Measurements from ENCODE around the gene SEMA4D. TPM values are rescaled to one million over a fixed set of nuclear protein-coding genes. Genes with fewer than 3 reads are reported as not detected.

SEMA4D gene
- total RNA-seq, 2 donors from 2014 or later, result 42.8 to 51.0 TPM

GRCh38 chr9:89380437-89381307 is 117.2 kb downstream of the SEMA4D start:
- no peak overlapping the region for H3K4me3 Mint-ChIP-seq
- Histone ChIP-seq H3K27me3 (ENCODE audit: control insufficient read depth, insufficient read depth, low read length, poor library complexity, severe bottlenecking) (no peaks in the 10 kb centered on the region), H3K4me1 (ENCODE audit: control insufficient read depth, insufficient read depth, low read length) (no peaks in the 10 kb centered on the region), H3K9me3 (ENCODE audit: control insufficient read depth, low read length) (no peaks in the 10 kb centered on the region), H3K9ac (ENCODE audit: extremely low read depth, low read length, poor library complexity, severe bottlenecking) (no peak overlapping the region), H3K36me3 (ENCODE audit: control insufficient read depth, insufficient read depth, low read length) (no peaks in the 10 kb centered on the region), H3K27ac (ENCODE audit: low read depth, low read length) (no peak overlapping the region), H3K4me3 (ENCODE audit: low read length) (no peak overlapping the region)
- no peak for TF ChIP-seq CTCF (conservative IDR thresholded peaks at IDR 0.05)
- no peaks in the 10 kb centered on the region for H3K9me3 Mint-ChIP-seq
- H3K36me3 Mint-ChIP-seq (ENCODE audit: low read depth), result peaks cover 44% of the 10 kb centered on the region
- DNase-seq, result no peak
- no peaks in the 10 kb centered on the region for H3K27me3 Mint-ChIP-seq (ENCODE audit: insufficient read depth)
- WGBS, 2 experiments (ENCODE audit: insufficient coverage in 1 of 2, insufficient read length in 1 of 2), result 92 to 97% methylated on average over 17 to 26 of the region's 26 CpGs
- H3K27ac Mint-ChIP-seq, result no peak overlapping the region
- peaks cover 1% of the 10 kb centered on the region for H3K4me1 Mint-ChIP-seq

GRCh38 chr9:89379508-89380115 is 118.3 kb downstream of the SEMA4D start:
- 93 to 97% methylated on average over 8 to 14 of the region's 14 CpGs for WGBS, 2 experiments (ENCODE audit: insufficient coverage in 1 of 2, insufficient read length in 1 of 2)
- no peak overlapping the region for H3K4me3 ChIP-seq (ENCODE audit: low read length)
- Mint-ChIP-seq H3K27me3 (ENCODE audit: insufficient read depth) (no peaks in the 10 kb centered on the region), H3K27ac (no peak overlapping the region), H3K36me3 (ENCODE audit: low read depth) (peaks cover 41% of the 10 kb centered on the region), H3K4me3 (no peak overlapping the region), H3K4me1 (peaks cover 6% of the 10 kb centered on the region), H3K9me3 (no peaks in the 10 kb centered on the region)
- no peak for TF ChIP-seq CTCF (conservative IDR thresholded peaks at IDR 0.05)
- H3K36me3 ChIP-seq (ENCODE audit: control insufficient read depth, insufficient read depth, low read length), result no peaks in the 10 kb centered on the region
- no peak for DNase-seq
- no peaks in the 10 kb centered on the region for H3K9me3 ChIP-seq (ENCODE audit: control insufficient read depth, low read length)
- no peaks in the 10 kb centered on the region for H3K27me3 ChIP-seq (ENCODE audit: control insufficient read depth, insufficient read depth, low read length, poor library complexity, severe bottlenecking)
- no peak overlapping the region for H3K9ac ChIP-seq (ENCODE audit: extremely low read depth, low read length, poor library complexity, severe bottlenecking)
- no peaks in the 10 kb centered on the region for H3K4me1 ChIP-seq (ENCODE audit: control insufficient read depth, insufficient read depth, low read length)
- no peak overlapping the region for H3K27ac ChIP-seq (ENCODE audit: low read depth, low read length)

GRCh38 chr9:89379031-89379430 is 118.9 kb downstream of the SEMA4D start:
- H3K36me3 ChIP-seq (ENCODE audit: control insufficient read depth, insufficient read depth, low read length), result no peaks in the 10 kb centered on the region
- Mint-ChIP-seq H3K27me3 (ENCODE audit: insufficient read depth) (no peaks in the 10 kb centered on the region), H3K4me3 (no peak overlapping the region), H3K27ac (no peak overlapping the region), H3K4me1 (peaks cover 6% of the 10 kb centered on the region), H3K9me3 (no peaks in the 10 kb centered on the region), H3K36me3 (ENCODE audit: low read depth) (peaks cover 36% of the 10 kb centered on the region)
- H3K9ac ChIP-seq (ENCODE audit: extremely low read depth, low read length, poor library complexity, severe bottlenecking), result no peak overlapping the region
- H3K27me3 ChIP-seq (ENCODE audit: control insufficient read depth, insufficient read depth, low read length, poor library complexity, severe bottlenecking), result no peaks in the 10 kb centered on the region
- H3K4me3 ChIP-seq (ENCODE audit: low read length), result no peak overlapping the region
- H3K27ac ChIP-seq (ENCODE audit: low read depth, low read length), result no peak overlapping the region
- no peaks in the 10 kb centered on the region for H3K9me3 ChIP-seq (ENCODE audit: control insufficient read depth, low read length)
- no peak for TF ChIP-seq CTCF (conservative IDR thresholded peaks at IDR 0.05)
- WGBS, 2 experiments (ENCODE audit: insufficient coverage in 1 of 2, insufficient read length in 1 of 2), result 97 to 100% methylated on average over 1 to 14 of the region's 14 CpGs
- no peak for DNase-seq
- no peaks in the 10 kb centered on the region for H3K4me1 ChIP-seq (ENCODE audit: control insufficient read depth, insufficient read depth, low read length)

All from endodermal cell (in vitro differentiated cells).